Measurements from ENCODE around the gene KIFC3. TPM values are rescaled to one million over a fixed set of nuclear protein-coding genes. Genes with fewer than 3 reads are reported as not detected.

KIFC3 gene
- total and polyA plus RNA-seq, 2 of the 8 experiments (the other 6 are each of a cell fraction or from before 2014, with no cell fraction given), result 2.1 to 7.1 TPM

DNA sequence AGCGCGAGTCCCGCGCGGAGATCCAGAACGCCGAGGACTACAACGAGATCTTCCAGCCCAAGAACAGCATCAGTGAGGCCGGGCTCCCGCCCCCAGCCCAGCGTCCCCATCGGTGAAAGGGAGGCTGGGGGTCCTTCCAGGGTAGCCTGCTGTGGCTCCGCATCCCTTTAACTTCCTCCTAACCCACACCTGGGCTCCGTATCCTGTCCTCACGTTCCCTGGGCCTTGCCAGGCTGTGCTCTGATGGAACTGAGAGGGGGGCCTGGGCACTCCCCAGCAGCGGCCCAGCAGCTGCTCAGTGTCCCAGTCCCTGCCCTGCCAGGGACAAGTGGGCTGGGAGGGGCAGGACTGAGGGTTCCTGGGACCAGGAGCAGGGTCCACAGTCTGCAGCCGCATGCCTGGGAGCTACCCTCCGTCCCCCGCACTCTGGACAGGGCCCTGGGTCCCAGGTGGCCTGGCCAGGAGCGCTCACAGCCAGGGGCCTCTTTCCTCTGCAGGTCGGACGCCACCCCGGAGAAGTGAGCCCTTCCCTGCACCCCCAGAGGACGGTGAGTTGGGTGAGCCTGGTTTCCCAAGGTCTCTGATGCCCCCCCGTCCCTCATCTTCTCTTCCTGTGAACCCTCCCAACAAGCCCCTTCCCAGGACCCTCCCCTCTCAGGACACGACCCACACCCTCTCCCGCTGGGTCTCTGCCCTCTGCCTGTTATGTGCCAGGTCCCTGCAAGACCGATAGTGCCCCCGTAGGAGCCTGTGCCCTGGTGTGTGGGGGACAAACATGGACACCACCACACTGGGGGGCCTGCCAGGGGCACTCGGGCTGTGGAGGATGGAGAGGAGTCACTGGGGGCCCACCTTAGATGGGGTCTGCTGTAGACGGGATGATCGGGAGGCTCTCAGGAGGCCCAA, 48.6 kb downstream of the KIFC3 start:
- Histone ChIP-seq H2AFZ (ENCODE audit: low read length) (no peak overlapping the region), H4K91ac (replicated peaks; ENCODE audit: insufficient read length, low read length) (no peak overlapping the region), H3K79me1 (ENCODE audit: low read depth, low read length) (no peaks in the 10 kb centered on the region), H2BK20ac (ENCODE audit: low read length) (no peak overlapping the region), H3K14ac (ENCODE audit: insufficient read length) (no peak overlapping the region), H2BK15ac (ENCODE audit: low read length) (no peak overlapping the region), H3K23me2 (ENCODE audit: low read depth, low read length) (no peaks in the 10 kb centered on the region), H3K23ac (ENCODE audit: insufficient read length) (no peak overlapping the region), H2BK12ac (ENCODE audit: low read depth, low read length) (no peak overlapping the region), H4K8ac (ENCODE audit: extremely low read depth, insufficient read depth, low read length) (no peak overlapping the region), H3K56ac (replicated peaks; ENCODE audit: insufficient read length, low read depth, low read length) (no peak overlapping the region), H3K9ac (replicated peaks in 1 of 4; ENCODE audit: extremely low read depth in 1 of 4, low read depth in 3 of 4, low read length in 3 of 4) (no peak overlapping the region), H3K9me3 (ENCODE audit: insufficient read depth in 2 of 2, low read depth in 1 of 2, low read length in 1 of 2) (no peaks in the 10 kb centered on the region), H2BK5ac (ENCODE audit: low read depth, low read length) (no peak overlapping the region), H3K79me2 (ENCODE audit: control insufficient read depth in 1 of 2, insufficient read depth in 2 of 2, low read length in 2 of 2) (no peaks in the 10 kb centered on the region), H3K4me2 (ENCODE audit: insufficient read depth in 1 of 2, low read depth in 2 of 2, low read length in 2 of 2) (no peak overlapping the region), H2AK5ac (ENCODE audit: low read depth, low read length) (no peak overlapping the region), H4K20me1 (replicated peaks in 1 of 2; ENCODE audit: control insufficient read depth in 1 of 2, insufficient read depth in 2 of 2, low read length in 2 of 2) (peaks cover 4 to 7% of the 10 kb centered on the region in 2 experiments), H3K36me3 (ENCODE audit: control insufficient read depth in 2 of 4, insufficient read depth in 4 of 4, low read length in 3 of 4) (peaks cover 0 to 12% (median 7%) of the 10 kb centered on the region in 4 experiments; a peak in 6 of 8 replicates), H3K27me3 (replicated peaks in 1 of 4; ENCODE audit: control insufficient read depth in 3 of 4, extremely low read depth in 1 of 4, insufficient read depth in 3 of 4, low read length in 3 of 4) (no peaks in the 10 kb centered on the region), H3K4me3 (ENCODE audit: extremely low read depth in 1 of 4, insufficient read depth in 2 of 4, low read depth in 3 of 4, low read length in 4 of 4) (no peak overlapping the region), H3K4me1 (replicated peaks in 1 of 4; ENCODE audit: control insufficient read depth in 3 of 4, insufficient read depth in 4 of 4, low read length in 3 of 4) (0 out of 7 replicates have a peak, but pooled peaks cover 0 to 7% (median 0%) of the 10 kb centered on the region in 4 experiments), H3K27ac (ENCODE audit: low read depth, low read length) (no peak overlapping the region), H2BK120ac (replicated peaks; ENCODE audit: low read depth, low read length) (no peak overlapping the region), H3K4ac (replicated peaks; ENCODE audit: insufficient read length, low read depth, low read length) (no peak overlapping the region), H4K5ac (ENCODE audit: insufficient read length, low read depth, low read length) (no peak overlapping the region), H3K18ac (ENCODE audit: extremely low read depth, low read length) (no peak overlapping the region)
- ChIA-PET POLR2A (ENCODE audit: partially characterized antibody) (interaction anchor here (0.7 kb wide), 1 partner anchor 10 kb away, joined by 4 read pairs; no protein-coding TSS in a partner anchor), CTCF (ENCODE audit: partially characterized antibody) (interaction anchor here (0.6 to 3.1 kb wide), 5 partner anchors 79 to 368 kb away, joined by 3 to 10 read pairs (median 4); no protein-coding TSS in a partner anchor)
- 89% methylated on average over 23 of the region's 32 CpGs; no CpG with 5 or more reads in 1 of the 2 experiments for WGBS, 2 experiments (ENCODE audit: extremely low coverage in 1 of 2, insufficient coverage in 1 of 2, insufficient read length in 1 of 2, insufficient replicate concordance in 2 of 2, low coverage in 1 of 2, low lambda C conversion rate in 2 of 2, missing lambda C conversion rate in 1 of 2)
- no peak for DNase-seq (ENCODE audit: low read depth in 1 of 2, low spot score in 2 of 2)
- FAIRE-seq, result no peak
- TF ChIP-seq GABPA (IDR thresholded peaks at IDR 0.05; ENCODE audit: borderline replicate concordance, insufficient read depth, low read length) (no peak), BACH1 (IDR thresholded peaks at IDR 0.05; ENCODE audit: low read length) (no peak), KDM4A (IDR thresholded peaks at IDR 0.05; ENCODE audit: low read depth, low read length, severe bottlenecking) (no peak), TAF1 (IDR thresholded peaks at IDR 0.05; ENCODE audit: low read depth, low read length) (no peak), RXRA (IDR thresholded peaks at IDR 0.05; ENCODE audit: insufficient read depth, low read depth, low read length) (no peak), YY1 (IDR thresholded peaks at IDR 0.05; ENCODE audit: low read depth, low read length) (no peak), TAF7 (optimal IDR thresholded peaks at IDR 0.05; ENCODE audit: borderline replicate concordance, low read depth, low read length) (no peak), SP2 (IDR thresholded peaks at IDR 0.05; ENCODE audit: low read length) (no peak), JUN (IDR thresholded peaks at IDR 0.05; ENCODE audit: low read depth, low read length) (no peak)
- TF ChIP-seq, protein P1, sequence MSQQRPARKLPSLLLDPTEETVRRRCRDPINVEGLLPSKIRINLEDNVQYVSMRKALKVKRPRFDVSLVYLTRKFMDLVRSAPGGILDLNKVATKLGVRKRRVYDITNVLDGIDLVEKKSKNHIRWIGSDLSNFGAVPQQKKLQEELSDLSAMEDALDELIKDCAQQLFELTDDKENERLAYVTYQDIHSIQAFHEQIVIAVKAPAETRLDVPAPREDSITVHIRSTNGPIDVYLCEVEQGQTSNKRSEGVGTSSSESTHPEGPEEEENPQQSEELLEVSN (IDR thresholded peaks at IDR 0.05), result no peak
